ENCODE results near the gene PCDHGA12.

DNA sequence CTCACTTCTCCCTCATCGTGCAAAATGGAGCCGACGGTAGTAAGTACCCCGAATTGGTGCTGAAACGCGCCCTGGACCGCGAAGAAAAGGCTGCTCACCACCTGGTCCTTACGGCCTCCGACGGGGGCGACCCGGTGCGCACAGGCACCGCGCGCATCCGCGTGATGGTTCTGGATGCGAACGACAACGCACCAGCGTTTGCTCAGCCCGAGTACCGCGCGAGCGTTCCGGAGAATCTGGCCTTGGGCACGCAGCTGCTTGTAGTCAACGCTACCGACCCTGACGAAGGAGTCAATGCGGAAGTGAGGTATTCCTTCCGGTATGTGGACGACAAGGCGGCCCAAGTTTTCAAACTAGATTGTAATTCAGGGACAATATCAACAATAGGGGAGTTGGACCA lies 979 bp downstream of the PCDHGA12 start:
- TF ChIP-seq BCL11A (IDR thresholded peaks at IDR 0.05; ENCODE audit: low read depth, low read length) (no peak), POLR2A (IDR thresholded peaks at IDR 0.05; ENCODE audit: low read depth, low read length) (no peak), CTCF (IDR thresholded peaks at IDR 0.05 in 2 of 3, conservative IDR thresholded peaks at IDR 0.05 in 1 of 3; ENCODE audit: control insufficient read depth in 2 of 3, extremely low read depth in 1 of 3, insufficient read depth in 1 of 3, low read depth in 3 of 3, low read length in 3 of 3) (no peak), CHD4 (IDR thresholded peaks at IDR 0.05) (no peak), TARDBP (IDR thresholded peaks at IDR 0.05; ENCODE audit: borderline replicate concordance) (no peak), STAT1 (conservative IDR thresholded peaks at IDR 0.05) (no peak), CEBPB (IDR thresholded peaks at IDR 0.05; ENCODE audit: borderline replicate concordance in 1 of 2, low read depth in 2 of 2, low read length in 2 of 2) (no peak), GABPA (IDR thresholded peaks at IDR 0.05; ENCODE audit: low read depth) (no peak), NRF1 (conservative IDR thresholded peaks at IDR 0.05; ENCODE audit: low read depth, low read length) (no peak), SPI1 (IDR thresholded peaks at IDR 0.05; ENCODE audit: borderline replicate concordance, insufficient read depth, low read depth, low read length) (no peak; the same call in 1 of the 2 replicates), TAF1 (IDR thresholded peaks at IDR 0.05; ENCODE audit: borderline replicate concordance, low read depth, low read length) (no peak)
- TF ChIP-seq, protein P1, sequence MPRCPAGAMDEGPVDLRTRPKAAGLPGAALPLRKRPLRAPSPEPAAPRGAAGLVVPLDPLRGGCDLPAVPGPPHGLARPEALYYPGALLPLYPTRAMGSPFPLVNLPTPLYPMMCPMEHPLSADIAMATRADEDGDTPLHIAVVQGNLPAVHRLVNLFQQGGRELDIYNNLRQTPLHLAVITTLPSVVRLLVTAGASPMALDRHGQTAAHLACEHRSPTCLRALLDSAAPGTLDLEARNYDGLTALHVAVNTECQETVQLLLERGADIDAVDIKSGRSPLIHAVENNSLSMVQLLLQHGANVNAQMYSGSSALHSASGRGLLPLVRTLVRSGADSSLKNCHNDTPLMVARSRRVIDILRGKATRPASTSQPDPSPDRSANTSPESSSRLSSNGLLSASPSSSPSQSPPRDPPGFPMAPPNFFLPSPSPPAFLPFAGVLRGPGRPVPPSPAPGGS (IDR thresholded peaks at IDR 0.05; ENCODE audit: borderline replicate concordance, insufficient read depth, low read depth, low read length, poor library complexity, severe bottlenecking), result no peak

All from GM12878 (cell line).